ENCODE data around the gene DLK1. TPM values are rescaled to one million over a fixed set of nuclear protein-coding genes. Genes with fewer than 3 reads are reported as not detected.

DLK1 gene
- total and polyA plus RNA-seq, 2 of the 4 experiments (the other 2 are of a cell fraction), result under 0.01 to 0.07 TPM

GRCh38 chr14:100702590-100702989 lies 24.1 kb upstream of the DLK1 start:
- H3K27me3 ChIP-seq (ENCODE audit: control insufficient read depth, insufficient read depth, low read length), result peaks cover 47% of the 10 kb centered on the region
- no peak overlapping the region for H2BK120ac ChIP-seq (ENCODE audit: low read depth, low read length)
- H3K18ac ChIP-seq (ENCODE audit: low read depth, low read length), result no peak overlapping the region
- intact Hi-C loops (cut with micrococcal nuclease), result no loop called here
- no peak overlapping the region for H2BK15ac ChIP-seq (ENCODE audit: low read depth, low read length)
- H3K4me1 ChIP-seq (ENCODE audit: control insufficient read depth, insufficient read depth, low read length), result no peaks in the 10 kb centered on the region
- ATAC-seq (ENCODE audit: low read depth), result no peak
- H4K8ac ChIP-seq (ENCODE audit: low read depth in 2 of 2, low read length in 2 of 2), result no peak overlapping the region
- H4K91ac ChIP-seq (ENCODE audit: insufficient read depth, low read depth, low read length), result no peak overlapping the region
- H3K79me1 ChIP-seq (ENCODE audit: low read depth in 1 of 2, low read length in 2 of 2), result no peaks in the 10 kb centered on the region
- no peak overlapping the region for H2AK5ac ChIP-seq (ENCODE audit: low read depth, low read length)
- peaks cover 6% of the 10 kb centered on the region; the same call in 1 of the 2 replicates for H3K9me1 ChIP-seq (ENCODE audit: insufficient read depth, low read length)
- H3K36me3 ChIP-seq (ENCODE audit: control insufficient read depth, insufficient read depth, low read length), result no peaks in the 10 kb centered on the region
- no peak overlapping the region for H3K4ac ChIP-seq (ENCODE audit: low read depth, low read length)
- H4K5ac ChIP-seq (ENCODE audit: low read depth, low read length), result no peak overlapping the region
- no peak overlapping the region for H2BK5ac ChIP-seq (ENCODE audit: low read depth, low read length, poor library complexity, severe bottlenecking)
- H3K14ac ChIP-seq (replicated peaks; ENCODE audit: low read depth, low read length), result no peak overlapping the region
- no peaks in the 10 kb centered on the region for H3K9me3 ChIP-seq (ENCODE audit: control insufficient read depth, insufficient read depth, low read length)
- 74% methylated on average over 5 of the region's 8 CpGs; no CpG with 5 or more reads in 1 of the 2 experiments for WGBS, 2 experiments (ENCODE audit: extremely low coverage in 2 of 2, insufficient read length in 1 of 2)
- no peak overlapping the region for H3K9ac ChIP-seq (ENCODE audit: low read depth, low read length)
- POLR2A ChIA-PET (ENCODE audit: unreplicated experiment), result no interaction called here
- H2AFZ ChIP-seq (replicated peaks; ENCODE audit: low read length, poor library complexity), result no peak overlapping the region
- in situ Hi-C loops (cut with MboI; ENCODE audit: low sequenced_read_pairs), result loop anchor here (25.0 kb wide), 1 partner anchor 535 kb away; no protein-coding TSS in a partner anchor
- no peak for TF ChIP-seq NFE2L2 (IDR thresholded peaks at IDR 0.05; ENCODE audit: low read depth, low read length)
- no peak for TF ChIP-seq SMC3 (IDR thresholded peaks at IDR 0.05; ENCODE audit: low read depth, low read length)
- TF ChIP-seq, protein P1, sequence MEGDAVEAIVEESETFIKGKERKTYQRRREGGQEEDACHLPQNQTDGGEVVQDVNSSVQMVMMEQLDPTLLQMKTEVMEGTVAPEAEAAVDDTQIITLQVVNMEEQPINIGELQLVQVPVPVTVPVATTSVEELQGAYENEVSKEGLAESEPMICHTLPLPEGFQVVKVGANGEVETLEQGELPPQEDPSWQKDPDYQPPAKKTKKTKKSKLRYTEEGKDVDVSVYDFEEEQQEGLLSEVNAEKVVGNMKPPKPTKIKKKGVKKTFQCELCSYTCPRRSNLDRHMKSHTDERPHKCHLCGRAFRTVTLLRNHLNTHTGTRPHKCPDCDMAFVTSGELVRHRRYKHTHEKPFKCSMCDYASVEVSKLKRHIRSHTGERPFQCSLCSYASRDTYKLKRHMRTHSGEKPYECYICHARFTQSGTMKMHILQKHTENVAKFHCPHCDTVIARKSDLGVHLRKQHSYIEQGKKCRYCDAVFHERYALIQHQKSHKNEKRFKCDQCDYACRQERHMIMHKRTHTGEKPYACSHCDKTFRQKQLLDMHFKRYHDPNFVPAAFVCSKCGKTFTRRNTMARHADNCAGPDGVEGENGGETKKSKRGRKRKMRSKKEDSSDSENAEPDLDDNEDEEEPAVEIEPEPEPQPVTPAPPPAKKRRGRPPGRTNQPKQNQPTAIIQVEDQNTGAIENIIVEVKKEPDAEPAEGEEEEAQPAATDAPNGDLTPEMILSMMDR (conservative IDR thresholded peaks at IDR 0.05; ENCODE audit: low read depth, low read length), result no peak
- no peak for TF ChIP-seq MAFK (IDR thresholded peaks at IDR 0.05; ENCODE audit: low read depth, low read length)
- no peak for TF ChIP-seq USF2 (IDR thresholded peaks at IDR 0.05; ENCODE audit: low read depth, low read length)
- TF ChIP-seq CEBPB (IDR thresholded peaks at IDR 0.05; ENCODE audit: low read depth, low read length), result no peak
- TF ChIP-seq CHD1 (IDR thresholded peaks at IDR 0.05; ENCODE audit: low read depth, low read length), result no peak
- no peak for TF ChIP-seq RAD21 (IDR thresholded peaks at IDR 0.05; ENCODE audit: low read length)
- no peak overlapping the region for H2AK9ac ChIP-seq (replicated peaks; ENCODE audit: low read depth, low read length, poor library complexity)
- H3K4me2 ChIP-seq (ENCODE audit: low read depth, low read length), result no peak overlapping the region
- no peak overlapping the region for H3K27ac ChIP-seq (ENCODE audit: insufficient read depth, low read length)
- H2BK20ac ChIP-seq (ENCODE audit: low read depth, low read length), result no peak overlapping the region
- H3K23ac ChIP-seq (ENCODE audit: low read depth, low read length), result no peak overlapping the region
- H3K56ac ChIP-seq (ENCODE audit: extremely low read depth, insufficient read depth, low read length), result no peak overlapping the region
- dilution Hi-C loops (cut with HindIII; ENCODE audit: low sequenced_read_pairs, unreplicated experiment), result no loop called here
- H3K4me3 ChIP-seq (ENCODE audit: insufficient read depth, low read depth, low read length), result no peak overlapping the region
- BruUV-seq (replicated peaks), result no TSS peak
- DNase-seq, result no peak
- CTCF ChIA-PET, result no interaction called here
- H4K20me1 ChIP-seq (ENCODE audit: insufficient read depth, low read length), result no peaks in the 10 kb centered on the region
